Measurements from ENCODE around the gene OSBP2.

The OSBP2 gene

DNA sequence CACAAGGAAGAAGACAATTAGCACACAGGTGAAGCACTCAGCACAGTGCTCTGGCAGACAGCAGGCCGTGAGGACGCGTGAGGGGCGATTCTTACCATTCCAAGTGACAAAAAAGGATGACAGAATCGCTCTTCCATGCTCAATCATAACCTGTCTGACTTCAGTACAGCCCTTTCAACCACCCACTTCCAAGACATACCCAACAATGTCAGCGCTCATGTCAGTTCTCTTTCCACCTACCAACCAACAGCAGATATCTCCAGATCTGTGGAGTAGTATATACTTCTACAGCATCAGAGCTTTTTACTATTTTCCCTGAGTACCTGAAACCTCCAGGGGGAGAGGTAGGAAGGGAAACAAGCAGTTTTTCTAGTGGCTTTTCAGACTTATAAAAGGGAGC lies 233.7 kb downstream of the OSBP2 start:
- in situ Hi-C loops (cut with HindIII; ENCODE audit: low sequenced_read_pairs), result no loop called here

DNA sequence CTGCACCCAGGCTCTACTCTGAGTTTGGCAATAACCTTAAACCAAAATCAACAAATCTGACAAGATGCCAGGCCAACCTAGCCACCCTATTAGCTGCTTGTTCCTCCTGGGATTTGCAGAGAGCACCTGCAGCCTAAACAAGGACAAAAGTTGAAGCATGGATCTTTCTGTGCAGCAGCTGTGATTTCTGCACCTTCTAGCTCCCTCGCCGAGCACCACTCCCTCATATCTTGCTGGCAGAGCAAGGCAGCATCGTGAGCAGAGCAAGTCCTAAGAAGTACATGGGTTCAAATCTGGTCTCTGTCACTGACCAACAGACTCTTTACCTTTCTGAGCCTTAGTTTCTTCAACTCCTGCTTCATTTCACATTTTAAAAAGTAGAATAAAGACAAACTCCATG lies 235.6 kb downstream of the OSBP2 start:
- in situ Hi-C loops (cut with HindIII; ENCODE audit: low sequenced_read_pairs), result loop anchor here (5.0 kb wide), 1 partner anchor 43 kb away; no protein-coding TSS in a partner anchor

DNA sequence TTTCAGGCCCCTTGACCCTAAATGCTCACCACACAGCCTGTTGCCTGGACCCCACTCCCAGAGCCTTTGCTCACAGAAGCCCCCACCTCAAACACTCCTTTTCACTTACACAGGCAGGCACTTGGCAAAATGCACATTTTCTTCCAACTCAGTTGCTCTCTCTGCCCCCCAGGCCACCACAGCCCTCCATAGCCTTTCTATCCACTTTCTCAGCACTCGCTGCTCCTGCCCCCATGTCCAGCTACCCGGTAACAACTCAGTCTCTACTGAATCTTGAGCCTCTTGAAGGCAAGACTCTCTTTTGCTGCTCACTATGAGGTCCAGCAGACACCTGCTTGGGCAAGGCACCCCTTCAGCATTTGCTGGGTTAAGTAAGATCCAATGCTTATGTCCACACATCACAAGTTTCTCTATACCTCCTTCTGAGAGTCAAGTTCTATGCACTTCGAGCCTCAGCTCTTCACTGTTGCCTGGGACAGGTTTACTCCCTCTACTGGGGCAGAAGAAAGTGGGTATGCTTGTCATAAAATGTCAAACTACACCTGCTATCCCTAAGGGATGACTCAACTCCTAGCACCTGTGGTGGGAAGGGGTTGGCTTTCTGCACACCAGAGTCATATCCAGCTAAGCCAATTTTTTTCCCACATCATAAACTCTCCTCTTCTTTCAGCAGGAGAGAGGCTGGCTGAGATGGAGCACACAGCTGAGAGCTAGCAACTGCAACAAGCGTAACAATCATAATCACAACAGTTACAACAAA lies 237.0 kb downstream of the OSBP2 start:
- in situ Hi-C loops (cut with HindIII; ENCODE audit: low sequenced_read_pairs), result loop anchor here (5.0 kb wide), 1 partner anchor 44 kb away; no protein-coding TSS in a partner anchor

DNA sequence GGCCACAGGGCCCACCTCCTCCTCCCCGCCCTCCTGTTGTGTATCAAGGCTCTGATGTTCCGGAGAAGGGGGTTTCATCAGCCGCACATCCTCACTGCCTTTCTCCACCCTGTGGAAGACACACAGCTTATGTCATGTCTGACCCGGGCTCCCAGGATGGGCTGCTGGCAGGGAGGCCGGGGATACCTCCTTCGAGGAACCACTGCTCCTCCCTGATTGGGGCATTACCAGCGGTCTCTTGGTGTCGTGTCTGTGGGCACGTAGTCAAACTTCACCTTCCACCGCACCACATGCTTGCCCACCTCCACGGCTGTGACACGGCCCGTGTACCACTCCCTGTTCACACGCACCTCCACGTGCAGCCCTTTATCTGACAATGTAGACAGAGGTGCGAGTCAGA lies 238.0 kb downstream of the OSBP2 start:
- in situ Hi-C loops (cut with HindIII; ENCODE audit: low sequenced_read_pairs), result loop anchor here (5.0 kb wide), 1 partner anchor 45 kb away; no protein-coding TSS in a partner anchor

DNA sequence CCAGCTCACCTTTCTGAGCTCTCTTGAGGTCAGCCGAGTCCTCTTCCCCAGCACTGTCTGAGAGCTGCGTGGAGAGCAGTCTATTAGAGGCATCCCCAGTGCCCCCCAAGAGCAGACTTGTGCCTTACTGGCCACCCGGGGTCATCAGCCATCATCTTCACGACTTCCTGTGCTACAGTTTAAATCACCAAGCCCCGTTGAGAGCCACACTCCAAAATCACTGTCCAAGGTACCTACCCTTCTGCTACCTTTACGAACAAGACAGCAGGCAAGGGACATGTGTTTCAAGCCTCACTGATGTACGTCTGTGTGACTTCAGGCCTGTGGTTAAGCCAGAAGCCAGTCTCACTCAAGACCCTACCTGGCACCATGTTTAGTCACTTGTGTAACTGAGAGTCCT lies 238.8 kb downstream of the OSBP2 start:
- in situ Hi-C loops (cut with HindIII; ENCODE audit: low sequenced_read_pairs), result loop anchor here (5.0 kb wide), 1 partner anchor 46 kb away; no protein-coding TSS in a partner anchor

DNA sequence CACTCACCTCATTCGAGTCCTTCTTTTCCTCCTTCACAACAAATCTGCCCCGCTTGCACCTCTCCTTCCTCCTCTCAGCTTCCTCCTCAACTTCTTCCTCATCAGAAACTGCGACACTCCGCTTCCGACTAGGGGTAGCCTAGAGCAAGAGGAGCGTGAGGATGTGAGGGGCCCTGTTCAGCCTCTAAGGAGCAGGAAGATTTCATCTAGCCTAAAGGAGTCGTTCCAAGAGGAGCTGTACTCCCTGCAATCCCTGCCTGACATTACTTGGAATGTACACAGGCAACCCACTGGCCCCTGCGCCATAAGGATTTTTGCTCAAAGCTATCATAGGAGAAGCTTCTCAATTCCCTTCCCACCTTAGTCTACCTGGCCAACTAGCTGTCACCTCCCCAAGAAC lies 239.4 kb downstream of the OSBP2 start:
- in situ Hi-C loops (cut with HindIII; ENCODE audit: low sequenced_read_pairs), result loop anchor here (5.0 kb wide), 1 partner anchor 47 kb away; no protein-coding TSS in a partner anchor

DNA sequence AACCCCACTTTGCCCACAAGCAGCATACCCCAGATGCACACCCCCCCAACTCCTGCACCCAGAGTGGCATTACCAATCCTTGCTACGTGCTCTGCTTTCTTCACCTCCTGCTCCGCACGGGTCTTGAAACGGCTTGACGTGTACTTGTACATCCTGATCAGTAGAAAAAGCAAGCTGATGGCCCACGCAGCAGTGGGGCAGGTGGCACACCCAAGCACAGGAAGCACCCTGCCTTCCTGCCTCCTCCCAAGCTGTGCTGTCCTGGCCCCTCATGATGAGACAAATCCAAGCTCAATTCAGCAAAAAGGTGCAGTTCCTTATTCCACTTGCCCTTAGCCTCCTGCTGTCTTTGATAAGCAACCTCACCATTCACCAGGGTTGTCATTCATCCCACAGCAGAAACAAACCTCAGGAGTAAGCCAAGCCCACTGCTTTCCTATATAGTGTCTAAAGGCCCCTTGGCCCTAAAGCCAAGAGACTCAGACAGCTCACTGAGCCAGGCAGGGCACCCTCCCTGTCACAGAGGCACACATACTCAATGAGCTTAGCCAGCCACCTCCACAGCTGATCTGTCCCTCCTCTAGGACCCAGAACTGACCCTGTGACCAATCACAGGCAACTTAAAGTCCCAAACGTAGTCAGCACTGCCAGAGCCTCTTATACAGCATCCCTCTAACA lies 246.2 kb downstream of the OSBP2 start:
- in situ Hi-C loops (cut with HindIII; ENCODE audit: low sequenced_read_pairs), result no loop called here

DNA sequence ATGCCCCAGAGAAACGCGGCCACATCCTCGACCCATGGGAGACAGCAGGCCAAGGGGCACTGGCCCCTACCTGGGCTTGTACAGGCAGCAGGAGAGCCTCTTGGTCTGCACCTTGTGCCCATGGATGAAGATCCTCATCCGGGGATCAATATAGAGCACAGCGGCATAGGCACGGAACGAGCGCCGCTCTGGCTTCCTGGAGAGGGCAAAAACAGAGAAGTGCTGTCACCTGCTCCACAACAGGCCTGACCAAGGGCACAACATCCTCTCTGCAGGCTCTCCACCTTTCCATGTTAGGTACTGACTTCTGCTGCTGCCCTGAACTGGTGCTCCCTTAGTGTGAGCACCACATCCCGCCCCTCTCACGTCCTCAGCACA lies 246.7 kb downstream of the OSBP2 start:
- in situ Hi-C loops (cut with HindIII; ENCODE audit: low sequenced_read_pairs), result no loop called here

DNA sequence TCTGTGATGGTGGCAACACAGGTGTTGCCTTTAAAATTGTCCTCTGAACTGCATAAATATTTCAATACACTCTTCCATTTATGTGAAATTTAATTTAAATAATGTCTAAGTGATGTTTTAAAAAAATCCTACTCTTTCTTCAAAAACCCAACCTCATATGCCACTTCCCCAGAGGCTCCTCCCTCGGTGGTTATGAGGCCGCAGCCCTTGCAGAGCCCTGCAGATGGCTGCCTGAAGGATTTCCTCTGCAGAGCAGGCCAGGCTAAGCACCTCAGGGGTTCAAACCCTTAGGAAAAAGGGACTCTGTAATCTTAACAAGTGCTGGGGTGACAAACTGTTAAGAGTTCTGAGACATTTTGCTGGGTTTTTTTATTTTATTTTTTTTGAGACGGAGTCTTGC lies 248.7 kb downstream of the OSBP2 start:
- in situ Hi-C loops (cut with HindIII; ENCODE audit: low sequenced_read_pairs), result no loop called here

DNA sequence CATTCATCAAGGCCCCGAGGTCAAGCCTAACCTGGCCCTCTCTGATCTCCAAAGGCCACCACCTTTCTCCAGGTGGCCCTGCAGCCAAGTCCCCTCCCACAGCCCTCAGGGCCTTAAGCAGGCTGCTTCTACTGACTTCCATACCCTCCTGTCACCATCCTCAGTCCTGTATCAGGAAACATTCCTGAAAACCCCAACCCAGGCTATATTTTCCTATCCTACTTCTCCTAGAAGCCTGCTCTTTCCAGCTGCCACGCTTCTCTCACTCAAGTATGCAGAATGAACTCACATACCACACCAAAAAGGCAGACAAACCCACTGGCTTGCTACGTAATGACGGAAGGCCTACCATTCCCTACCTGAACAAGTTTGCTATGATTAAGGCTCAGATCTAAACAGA lies 250.3 kb downstream of the OSBP2 start:
- in situ Hi-C loops (cut with HindIII; ENCODE audit: low sequenced_read_pairs), result no loop called here

DNA sequence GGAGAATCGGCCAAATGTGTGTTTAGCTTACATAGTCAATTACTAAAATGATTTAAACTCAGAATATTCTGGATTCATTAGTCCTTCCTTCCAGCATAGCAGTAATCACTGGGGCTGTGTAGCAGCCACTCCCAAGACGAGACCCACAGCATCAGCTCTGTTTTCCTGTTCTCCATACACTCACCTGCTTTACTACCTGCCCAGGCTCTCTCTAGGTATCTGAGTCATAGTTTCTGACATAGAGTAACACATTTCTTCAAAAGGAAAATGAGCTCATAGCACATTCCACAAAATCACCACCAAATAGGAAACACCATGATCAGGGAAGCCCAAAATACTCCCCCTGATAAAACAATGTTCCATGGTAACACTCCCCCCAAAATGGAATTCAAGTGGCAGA lies 251.0 kb downstream of the OSBP2 start:
- in situ Hi-C loops (cut with HindIII; ENCODE audit: low sequenced_read_pairs), result no loop called here

DNA sequence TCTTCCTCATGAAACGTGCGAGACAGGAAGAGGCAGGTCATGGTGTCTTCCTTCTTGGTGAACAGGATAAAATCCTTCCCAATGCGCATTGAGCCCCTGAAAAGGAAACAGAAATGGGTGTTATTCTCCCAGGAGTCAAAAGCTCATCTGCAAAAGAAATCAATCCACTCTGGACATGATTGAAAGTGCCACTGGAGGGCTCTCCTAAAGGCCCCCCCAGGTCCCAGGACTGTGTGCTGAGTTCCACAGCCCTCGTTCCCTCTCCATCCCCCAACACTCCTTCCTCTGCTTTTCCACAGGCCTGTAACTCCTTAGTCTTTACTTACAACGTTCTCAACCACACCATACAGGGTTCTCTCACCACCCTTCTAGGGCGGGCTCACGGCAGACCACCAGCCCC lies 251.7 kb downstream of the OSBP2 start:
- in situ Hi-C loops (cut with HindIII; ENCODE audit: low sequenced_read_pairs), result no loop called here

DNA sequence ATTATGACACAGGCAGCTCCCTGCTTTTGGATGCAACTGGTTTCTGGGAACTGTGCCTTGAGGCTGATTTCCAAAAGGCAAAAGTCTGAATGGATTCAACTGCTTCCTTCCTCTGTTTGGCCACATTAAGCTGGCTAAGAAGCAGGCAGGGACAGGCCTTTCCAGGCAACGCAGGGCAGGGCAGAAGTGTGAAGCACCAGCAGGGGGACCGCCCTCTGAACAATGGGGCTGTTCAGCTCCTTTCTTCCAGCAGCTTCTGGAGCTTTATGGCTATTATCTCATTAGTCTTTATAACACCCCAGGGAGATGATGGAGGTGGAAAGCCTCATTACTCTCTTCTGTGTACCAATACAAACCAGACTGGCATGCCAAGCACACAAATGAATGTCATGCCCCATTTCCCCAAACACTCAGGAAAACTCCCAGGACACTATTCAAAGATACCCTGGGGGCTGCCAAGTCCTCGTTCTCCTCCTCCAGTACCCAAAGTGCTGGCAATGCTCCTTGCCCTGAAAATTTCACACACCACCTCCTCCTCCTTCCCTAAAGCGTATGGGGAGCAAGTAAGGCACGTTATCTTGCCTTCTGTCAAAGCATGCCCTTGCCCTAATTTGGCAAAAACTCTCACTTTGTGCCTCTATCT lies 252.6 kb downstream of the OSBP2 start:
- in situ Hi-C loops (cut with HindIII; ENCODE audit: low sequenced_read_pairs), result no loop called here

DNA sequence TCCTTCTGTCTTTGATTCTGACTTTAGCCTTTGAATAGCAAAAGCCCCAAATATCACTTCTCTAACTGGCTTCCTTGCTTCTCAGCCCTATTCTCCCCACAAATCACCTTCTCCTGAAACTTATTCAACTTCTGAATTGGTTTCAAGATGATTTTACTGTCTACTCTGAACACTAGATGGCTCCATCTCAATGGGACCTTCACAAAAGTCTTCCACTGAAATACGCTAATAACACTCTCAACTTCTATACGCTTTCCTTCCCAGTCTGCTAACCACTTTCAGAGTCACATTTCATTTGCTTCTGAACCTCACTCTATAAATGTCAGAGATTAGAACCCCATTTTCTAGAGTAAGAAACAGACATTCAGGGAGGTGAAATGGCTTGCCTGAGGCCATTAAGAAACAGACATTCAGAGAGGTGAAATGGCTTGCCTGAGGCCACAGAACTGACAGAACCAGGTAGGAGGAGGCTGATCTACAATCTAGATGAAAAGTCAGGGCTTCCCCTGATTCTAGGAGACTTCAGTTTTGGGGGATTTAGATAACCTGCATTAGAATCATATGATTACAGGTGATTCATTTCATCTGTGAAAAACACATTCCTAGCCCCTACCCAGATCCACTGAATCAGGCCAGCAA lies 253.3 kb downstream of the OSBP2 start:
- in situ Hi-C loops (cut with HindIII; ENCODE audit: low sequenced_read_pairs), result no loop called here

DNA sequence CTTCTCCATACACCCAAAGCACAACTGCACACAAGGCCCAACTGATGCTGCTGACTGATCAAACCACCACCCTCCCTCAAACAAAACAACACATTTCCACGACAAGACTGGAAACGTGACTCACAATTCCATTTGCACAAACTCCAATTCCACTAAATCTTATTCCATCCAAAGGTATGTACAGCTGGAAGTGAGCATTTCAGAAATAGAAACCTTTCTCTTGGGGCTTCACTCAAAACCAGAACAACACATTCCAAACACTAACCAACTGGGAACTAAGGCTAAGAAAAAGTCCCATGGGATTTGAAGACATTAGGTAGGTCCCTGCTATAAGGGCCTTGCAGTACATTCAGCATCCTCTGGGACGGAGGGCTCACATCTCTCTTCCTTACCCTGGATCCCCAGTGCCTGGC lies 254.3 kb downstream of the OSBP2 start:
- in situ Hi-C loops (cut with HindIII; ENCODE audit: low sequenced_read_pairs), result no loop called here

DNA sequence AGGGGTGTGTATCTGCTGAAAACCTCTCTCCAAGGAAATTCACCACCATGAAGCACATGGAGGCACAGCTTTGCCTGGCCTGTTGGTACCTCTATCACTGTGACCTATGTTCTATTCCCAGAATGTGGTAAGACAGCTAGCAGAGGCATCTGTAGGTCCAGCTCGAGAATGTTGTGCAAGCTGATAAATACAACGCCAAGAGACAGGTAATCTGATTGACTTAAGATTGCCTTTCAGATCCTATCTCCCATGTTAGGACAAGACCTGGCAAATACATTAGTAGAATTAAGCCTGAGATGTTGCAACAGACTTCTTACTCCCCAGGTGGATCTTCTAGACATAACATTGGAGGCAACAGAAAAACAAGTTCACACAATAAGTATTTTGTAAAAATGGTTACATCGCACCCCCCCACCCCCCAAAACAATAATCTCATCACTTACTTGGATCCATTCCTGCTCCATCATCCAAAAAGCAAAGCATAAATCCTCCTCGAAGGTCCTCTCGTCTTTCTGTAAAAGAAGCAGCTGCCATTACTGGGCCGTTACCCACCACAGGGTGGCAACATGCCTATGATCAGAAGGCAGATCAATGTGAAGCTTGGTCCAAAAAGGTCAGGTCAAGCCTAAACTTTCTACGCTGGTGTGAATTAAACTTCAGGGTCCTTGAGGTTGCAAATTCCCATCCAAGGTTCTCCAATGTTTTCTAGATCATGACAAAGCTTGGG lies 255.4 kb downstream of the OSBP2 start:
- in situ Hi-C loops (cut with HindIII; ENCODE audit: low sequenced_read_pairs), result no loop called here

DNA sequence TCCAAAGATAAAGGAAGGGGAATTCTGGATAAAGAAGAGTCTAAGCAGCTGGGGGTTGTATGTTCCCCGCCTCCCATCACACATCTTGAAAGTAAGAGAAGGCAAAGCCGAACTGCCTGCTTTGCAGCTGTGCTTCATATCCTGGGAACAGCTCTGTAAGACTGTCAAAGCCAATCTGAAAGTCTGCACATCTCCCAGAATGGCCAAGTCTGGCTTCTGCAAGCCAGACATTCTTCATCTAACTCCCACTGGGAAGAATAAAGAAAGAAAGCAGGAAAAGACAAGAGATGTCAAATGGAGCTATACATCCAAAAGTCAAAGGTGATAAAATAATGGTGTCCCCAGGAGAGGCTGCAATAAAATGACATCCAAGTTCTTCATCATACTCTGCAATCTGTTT lies 258.5 kb downstream of the OSBP2 start:
- in situ Hi-C loops (cut with HindIII; ENCODE audit: low sequenced_read_pairs), result no loop called here

DNA sequence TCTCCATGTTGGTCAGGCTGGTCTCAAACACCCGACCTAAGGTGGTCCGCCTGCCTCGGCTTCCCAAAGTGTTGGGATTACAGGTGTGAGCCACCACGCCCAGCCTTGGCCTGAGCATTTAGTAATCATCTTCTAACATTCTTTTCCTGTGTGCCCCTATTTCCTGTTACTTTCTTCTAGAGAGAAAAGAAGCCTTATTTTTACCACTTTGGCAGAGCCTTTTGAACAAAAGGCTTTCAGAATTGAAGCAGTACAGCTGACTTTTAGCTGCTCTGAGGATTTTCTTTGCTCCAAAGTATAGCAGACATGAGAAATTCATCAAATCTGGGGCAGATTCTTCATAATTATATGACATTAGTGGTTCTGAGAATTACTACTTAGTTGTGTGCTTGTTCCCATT lies 260.5 kb downstream of the OSBP2 start:
- in situ Hi-C loops (cut with HindIII; ENCODE audit: low sequenced_read_pairs), result no loop called here
